HG03095 (cell line): ENCODE data around the gene RAD50.

Source experiments
- ATAC-seq: cut with Tn5 transposase; IDR thresholded peaks from one replicate; pipeline ENCODE4 v1.9.1; 2021; ENCODE audit warnings: moderate library complexity; ENCODE audit not compliant: unreplicated experiment

RAD50 gene

GRCh38 chr5:132673939-132674630, 117.3 kb downstream of the RAD50 start, which contains the start of gene IL4:
IL4 (plus strand) TSS chr5:132673989; CDS start chr5:132674051, 62 bp downstream.
- ATAC-seq = no peak

DNA sequence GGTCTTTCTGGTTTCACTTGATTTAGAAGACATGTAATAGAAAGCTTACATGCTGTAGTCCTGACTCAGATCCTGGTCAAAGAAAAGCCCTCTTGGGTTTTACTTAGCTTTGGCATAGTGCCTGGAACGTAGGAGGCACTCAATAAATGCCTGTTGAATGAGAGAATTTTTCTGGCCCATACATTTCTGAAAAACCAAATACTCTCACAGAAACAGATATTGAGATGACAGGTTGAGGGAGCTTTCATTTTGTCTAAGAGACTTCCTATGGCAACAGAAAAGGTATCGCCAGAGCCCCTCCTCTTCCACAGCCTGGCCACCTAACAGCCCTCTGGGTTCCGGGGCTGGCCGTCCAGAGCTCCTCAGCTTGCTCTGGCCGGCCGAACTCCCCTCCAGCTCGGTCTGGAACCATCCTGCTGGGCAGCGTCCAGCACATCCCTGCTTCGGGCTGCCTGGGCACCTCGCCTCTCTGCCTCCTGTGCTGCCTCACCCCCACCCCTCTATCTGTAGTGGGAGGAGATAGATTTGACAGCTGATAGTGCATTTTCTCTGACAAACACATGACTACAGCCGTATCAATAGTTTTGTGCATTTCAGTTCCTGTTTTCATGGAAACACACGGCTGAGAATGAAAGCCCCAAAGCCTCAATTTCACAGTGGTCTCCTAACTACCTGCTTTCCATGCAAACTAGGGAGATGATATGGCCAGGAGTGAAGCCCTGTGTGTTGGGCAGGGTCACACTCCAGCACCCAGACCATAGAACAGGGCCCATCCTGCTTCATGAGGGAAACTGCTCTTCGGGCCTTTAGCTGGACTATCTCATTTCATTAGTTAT, 118.1 kb downstream of the RAD50 start:
- ATAC-seq = peak; percentile 80

DNA sequence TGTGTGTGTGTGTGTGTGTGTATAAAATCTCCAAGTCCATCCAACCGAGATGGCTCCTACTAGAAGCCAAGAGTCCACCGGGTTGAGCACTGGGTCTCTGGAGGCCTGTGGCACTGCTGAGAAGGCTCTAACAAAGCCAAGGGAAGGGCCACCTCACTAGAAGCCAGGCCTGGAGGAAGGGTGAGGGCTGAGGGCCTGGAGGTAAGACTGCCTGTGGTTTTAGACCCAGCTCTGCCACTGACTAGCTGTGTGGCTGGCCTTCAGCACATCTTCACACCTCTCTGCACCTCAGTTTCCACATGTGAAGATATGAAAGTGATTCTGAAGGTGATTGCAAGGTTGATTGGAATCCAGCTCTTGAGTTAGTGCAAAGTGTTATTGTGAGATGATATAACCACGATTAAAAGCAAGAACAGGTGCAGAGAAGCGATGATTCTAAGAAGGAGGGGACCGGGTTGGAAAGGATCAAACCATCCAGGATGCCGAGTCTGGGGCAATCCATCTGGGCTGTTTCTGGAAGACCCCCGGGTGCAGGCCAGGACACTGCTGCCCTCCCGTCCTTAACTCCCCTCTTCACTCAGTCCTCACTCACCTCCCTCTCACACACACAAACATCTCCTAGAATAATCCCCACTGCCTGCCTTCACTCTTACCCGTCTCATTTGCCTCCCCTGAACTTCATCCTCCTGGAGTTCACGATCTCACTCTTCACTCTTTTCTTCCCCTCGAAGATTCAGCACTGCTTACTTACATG, 119.3 kb downstream of the RAD50 start:
- no peak for ATAC-seq

- ATAC-seq = no peak
Observed at GRCh38 chr5:132677191-132677590, 120.4 kb downstream of the RAD50 start.

GRCh38 chr5:132677682-132678400, 121.1 kb downstream of the RAD50 start:
- no peak for ATAC-seq

GRCh38 chr5:132678735-132679134, 122.0 kb downstream of the RAD50 start:
- no peak for ATAC-seq

GRCh38 chr5:132679166-132679565, 122.4 kb downstream of the RAD50 start:
- ATAC-seq = no peak

GRCh38 chr5:132679717-132680380, 123.1 kb downstream of the RAD50 start:
- ATAC-seq = no peak

- ATAC-seq = no peak
Observed at GRCh38 chr5:132680780-132681475, 124.2 kb downstream of the RAD50 start.

DNA sequence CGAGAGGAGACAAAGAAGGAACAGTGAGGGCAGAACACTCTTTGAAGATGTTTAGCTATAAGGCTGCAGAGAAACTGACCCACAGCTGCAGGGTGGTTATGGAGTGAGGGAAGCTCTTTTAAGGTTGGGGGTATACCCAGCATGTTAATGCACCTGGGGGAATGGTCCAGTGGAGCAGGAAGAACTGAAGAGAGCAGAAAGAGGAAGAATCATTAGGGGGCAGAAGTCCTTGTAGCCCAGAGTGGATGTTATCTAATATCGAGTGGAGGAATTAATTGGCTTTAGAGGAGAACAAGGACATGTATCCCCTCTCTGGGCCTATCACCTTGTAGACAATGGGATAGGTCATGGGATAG, 124.7 kb downstream of the RAD50 start:
- no peak for ATAC-seq

DNA sequence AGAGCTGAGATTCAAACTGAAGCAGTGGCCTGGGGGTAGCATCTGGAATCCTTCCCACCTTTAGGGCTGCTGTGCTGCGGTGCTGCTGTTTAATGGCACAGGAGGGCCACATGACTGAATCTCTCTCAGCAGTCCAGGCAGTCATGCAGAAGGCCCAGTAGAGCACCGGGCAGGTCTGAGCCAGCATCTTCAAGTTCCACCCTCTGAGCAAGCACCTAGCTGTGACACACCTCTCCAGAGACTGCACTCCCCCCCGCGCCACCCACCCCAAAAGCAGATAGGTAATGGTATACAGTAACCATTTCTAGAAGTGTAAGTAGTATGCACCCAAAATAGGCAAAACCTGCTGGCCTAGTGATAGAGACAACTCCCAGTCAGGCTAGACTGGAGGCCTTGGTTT, 125.2 kb downstream of the RAD50 start:
- no peak for ATAC-seq

DNA sequence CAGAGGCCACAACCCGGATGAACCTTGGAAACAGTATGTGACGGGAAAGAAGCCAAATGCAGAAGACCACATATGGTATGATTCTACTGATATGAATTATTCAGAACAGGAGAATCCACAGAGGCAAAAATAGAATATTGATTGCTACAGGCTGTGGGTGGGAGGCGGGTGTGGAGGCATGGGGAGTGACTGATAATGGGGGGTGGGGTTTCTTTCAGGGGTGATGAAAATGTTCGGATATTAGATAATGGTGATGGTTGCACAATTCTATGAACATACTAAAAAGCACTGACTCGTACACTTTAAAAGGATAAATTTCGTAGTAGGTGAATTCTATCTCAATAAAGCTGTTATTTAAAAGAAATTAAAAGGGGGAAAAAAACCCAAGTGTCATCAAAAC, 127.7 kb downstream of the RAD50 start:
- ATAC-seq = no peak

GRCh38 chr5:132684922-132685720, 128.3 kb downstream of the RAD50 start:
- no peak for ATAC-seq

DNA sequence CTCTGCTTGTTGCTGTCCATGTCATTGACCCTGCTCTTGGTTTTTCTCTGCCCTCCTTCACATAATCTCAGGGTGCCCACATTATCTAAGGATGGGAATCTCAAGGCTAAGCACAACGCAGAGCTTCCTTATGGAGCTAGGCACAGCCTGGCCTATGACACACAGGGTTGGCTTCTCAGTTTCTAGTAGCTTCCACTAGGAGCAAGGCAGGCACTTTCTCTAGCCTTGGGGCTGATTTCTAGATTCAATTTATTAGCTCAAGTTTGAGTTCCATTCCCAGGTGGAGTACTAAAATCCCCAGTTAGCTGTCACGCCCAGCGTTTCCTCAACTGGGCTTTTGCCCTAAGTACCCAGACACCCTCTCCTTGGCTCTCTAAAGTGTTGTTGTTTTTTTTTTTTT, 129.4 kb downstream of the RAD50 start:
- no peak for ATAC-seq

DNA sequence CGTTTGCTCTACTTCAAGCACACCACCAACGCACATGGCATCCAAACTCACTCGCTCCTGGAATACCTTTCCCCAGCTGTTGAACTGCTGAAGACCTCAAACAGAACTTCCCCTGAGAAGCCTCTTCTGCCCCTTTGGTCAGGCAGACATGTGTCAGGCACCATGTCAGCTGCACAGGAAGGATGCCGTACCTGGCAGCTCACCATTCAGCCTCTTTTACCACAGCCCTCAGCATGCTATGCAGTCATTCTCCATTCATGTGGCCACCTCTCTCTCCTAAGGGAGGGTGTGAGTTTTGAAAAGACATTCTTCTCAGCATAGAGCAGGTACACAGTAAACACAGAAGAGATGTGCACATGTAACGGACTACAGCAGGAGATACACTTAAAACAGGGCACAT, 131.2 kb downstream of the RAD50 start:
- no peak for ATAC-seq

- ATAC-seq = peak; percentile 51
Observed at GRCh38 chr5:132688536-132689339, 132.0 kb downstream of the RAD50 start.

- ATAC-seq = no peak
Observed at GRCh38 chr5:132689513-132689912, 132.7 kb downstream of the RAD50 start.

DNA sequence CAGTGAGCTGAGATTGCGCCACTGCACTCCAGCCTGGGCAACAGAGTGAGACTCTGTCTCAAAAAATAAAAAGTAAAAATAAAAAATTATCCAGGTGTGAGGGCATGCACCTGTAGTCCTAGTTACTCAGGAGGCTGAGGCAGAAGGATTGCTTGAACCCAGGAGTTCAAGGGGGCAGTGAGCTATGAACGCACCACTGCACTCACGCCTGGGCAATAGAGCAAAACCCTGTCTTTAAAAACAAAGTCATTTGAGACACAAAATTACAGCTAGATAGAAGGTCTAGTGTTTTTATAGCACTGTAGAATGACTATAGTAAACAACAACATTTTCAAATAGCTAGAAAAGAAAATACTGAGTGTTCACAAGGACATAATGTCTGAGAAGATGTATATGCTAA, 133.4 kb downstream of the RAD50 start:
- ATAC-seq = no peak
